HCT116 (cell line): Measurements from ENCODE around the gene GABBR2.

Source experiments
- ATF3 ChIP-seq: IDR thresholded peaks from 2 replicates; pipeline ENCODE4 v1.6.1; 2012
- CEBPB ChIP-seq: IDR thresholded peaks from 2 replicates; pipeline ENCODE4 v1.6.1; 2012; ENCODE audit warnings: low read depth
- EZH2 ChIP-seq: fragments of 200-600 bp; sonication (generic); IDR thresholded peaks from 2 replicates; pipeline ENCODE4 v1.6.1; 2017; ENCODE audit warnings: antibody characterized with exemption, mixed run types
- EZH2phosphoT487 ChIP-seq: fragments of 200-600 bp; IDR thresholded peaks from 2 replicates; pipeline ENCODE4 v1.6.1; 2018; ENCODE audit warnings: antibody characterized with exemption, borderline replicate concordance
- JUND ChIP-seq: IDR thresholded peaks from 2 replicates; pipeline ENCODE4 v1.6.1; 2012
- MAX ChIP-seq: IDR thresholded peaks from 2 replicates; pipeline ENCODE4 v1.6.1; 2012
- POLR2A ChIP-seq: IDR thresholded peaks from 2 replicates; pipeline ENCODE4 v1.7.0; 2011; ENCODE audit warnings: borderline replicate concordance; ENCODE audit not compliant: insufficient read depth, insufficient read length; ENCODE audit errors: extremely low read depth
- POLR2AphosphoS5 ChIP-seq: IDR thresholded peaks from 2 replicates; pipeline ENCODE4 v1.6.1; 2011; ENCODE audit warnings: mild to moderate bottlenecking, low read depth, low read length, moderate library complexity
- SP1 ChIP-seq: IDR thresholded peaks from 2 replicates; pipeline ENCODE4 v1.6.1; 2012; ENCODE audit warnings: low read depth
- YY1 ChIP-seq: IDR thresholded peaks from 2 replicates; pipeline ENCODE4 v1.6.1; 2011; ENCODE audit warnings: low read length, low read depth, moderate library complexity, mild to moderate bottlenecking; ENCODE audit not compliant: insufficient replicate concordance; ENCODE audit errors: extremely low read depth
- ZNF274 ChIP-seq: fragments of 200-500 bp; sonication (Bioruptor generic); IDR thresholded peaks from 2 replicates; pipeline ENCODE4 v1.6.1; 2014; ENCODE audit warnings: mild to moderate bottlenecking, low read depth, low read length, inconsistent platforms
- TF ChIP-seq, protein P1 (sequence below), 3 experiments: fragments of 200-600 bp in 1 of 3; sonication (generic) in 1 of 3; IDR thresholded peaks in 2 of 3; conservative IDR thresholded peaks in 1 of 3; 2 replicates each; pipeline ENCODE4 v1.5.1; 2012 to 2017; ENCODE audit warnings: low read depth in 2 of 3, low read length in 2 of 3, antibody characterized with exemption in 1 of 3, borderline replicate concordance in 1 of 3, control low read depth in 1 of 3, mild to moderate bottlenecking in 1 of 3, mixed read lengths in 1 of 3, mixed run types in 1 of 3, moderate library complexity in 1 of 3; ENCODE audit not compliant: insufficient read depth in 1 of 3
- TF ChIP-seq, protein P2 (sequence below): IDR thresholded peaks from 2 replicates; pipeline ENCODE4 v1.6.1; 2012; ENCODE audit warnings: low read depth

DNA sequence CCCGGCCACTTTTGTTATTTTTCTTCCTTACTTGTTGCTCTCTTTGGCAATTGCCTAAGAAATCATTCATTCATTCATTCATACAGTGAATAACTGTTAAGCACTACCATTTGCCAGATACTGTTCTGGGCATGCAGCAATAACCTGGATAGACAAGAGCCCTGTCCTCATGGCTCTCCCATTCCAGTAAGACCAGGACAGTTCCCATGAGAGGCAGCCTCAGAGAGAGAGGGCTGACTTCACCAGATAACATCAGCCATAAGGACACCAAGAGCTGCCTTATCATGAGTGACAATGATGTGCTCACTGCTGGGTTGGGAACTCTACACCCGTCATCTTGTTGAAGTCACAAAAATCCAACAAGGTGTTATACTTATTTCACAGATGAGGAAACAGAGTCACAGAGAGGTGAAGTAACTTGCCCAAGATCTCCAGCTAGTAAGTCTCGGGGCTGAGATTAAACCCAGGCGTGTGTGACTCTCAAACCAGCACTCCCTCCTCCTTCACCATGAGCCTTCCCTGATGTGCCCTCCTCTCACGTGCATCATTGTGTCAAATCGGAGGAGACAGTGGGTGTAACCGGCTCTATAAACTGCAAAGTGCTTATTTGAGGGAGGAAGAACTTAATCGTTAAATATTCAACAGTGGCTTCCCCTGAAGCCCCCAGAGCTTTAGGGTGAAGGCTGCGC is 392.1 kb downstream of the GABBR2 start:
- TF ChIP-seq EZH2phosphoT487 (no peak), SP1 (no peak), EZH2 (no peak), CEBPB (no peak), JUND (no peak), ZNF274 (no peak), POLR2AphosphoS5 (no peak), YY1 (no peak), POLR2A (no peak), ATF3 (no peak), MAX (no peak)
- TF ChIP-seq, protein P1, sequence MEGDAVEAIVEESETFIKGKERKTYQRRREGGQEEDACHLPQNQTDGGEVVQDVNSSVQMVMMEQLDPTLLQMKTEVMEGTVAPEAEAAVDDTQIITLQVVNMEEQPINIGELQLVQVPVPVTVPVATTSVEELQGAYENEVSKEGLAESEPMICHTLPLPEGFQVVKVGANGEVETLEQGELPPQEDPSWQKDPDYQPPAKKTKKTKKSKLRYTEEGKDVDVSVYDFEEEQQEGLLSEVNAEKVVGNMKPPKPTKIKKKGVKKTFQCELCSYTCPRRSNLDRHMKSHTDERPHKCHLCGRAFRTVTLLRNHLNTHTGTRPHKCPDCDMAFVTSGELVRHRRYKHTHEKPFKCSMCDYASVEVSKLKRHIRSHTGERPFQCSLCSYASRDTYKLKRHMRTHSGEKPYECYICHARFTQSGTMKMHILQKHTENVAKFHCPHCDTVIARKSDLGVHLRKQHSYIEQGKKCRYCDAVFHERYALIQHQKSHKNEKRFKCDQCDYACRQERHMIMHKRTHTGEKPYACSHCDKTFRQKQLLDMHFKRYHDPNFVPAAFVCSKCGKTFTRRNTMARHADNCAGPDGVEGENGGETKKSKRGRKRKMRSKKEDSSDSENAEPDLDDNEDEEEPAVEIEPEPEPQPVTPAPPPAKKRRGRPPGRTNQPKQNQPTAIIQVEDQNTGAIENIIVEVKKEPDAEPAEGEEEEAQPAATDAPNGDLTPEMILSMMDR (IDR thresholded peaks at IDR 0.05 in 2 of 3, conservative IDR thresholded peaks at IDR 0.05 in 1 of 3; ENCODE audit: borderline replicate concordance in 1 of 3, insufficient read depth in 1 of 3, low read depth in 2 of 3, low read length in 2 of 3), result no peak
- TF ChIP-seq, protein P2, sequence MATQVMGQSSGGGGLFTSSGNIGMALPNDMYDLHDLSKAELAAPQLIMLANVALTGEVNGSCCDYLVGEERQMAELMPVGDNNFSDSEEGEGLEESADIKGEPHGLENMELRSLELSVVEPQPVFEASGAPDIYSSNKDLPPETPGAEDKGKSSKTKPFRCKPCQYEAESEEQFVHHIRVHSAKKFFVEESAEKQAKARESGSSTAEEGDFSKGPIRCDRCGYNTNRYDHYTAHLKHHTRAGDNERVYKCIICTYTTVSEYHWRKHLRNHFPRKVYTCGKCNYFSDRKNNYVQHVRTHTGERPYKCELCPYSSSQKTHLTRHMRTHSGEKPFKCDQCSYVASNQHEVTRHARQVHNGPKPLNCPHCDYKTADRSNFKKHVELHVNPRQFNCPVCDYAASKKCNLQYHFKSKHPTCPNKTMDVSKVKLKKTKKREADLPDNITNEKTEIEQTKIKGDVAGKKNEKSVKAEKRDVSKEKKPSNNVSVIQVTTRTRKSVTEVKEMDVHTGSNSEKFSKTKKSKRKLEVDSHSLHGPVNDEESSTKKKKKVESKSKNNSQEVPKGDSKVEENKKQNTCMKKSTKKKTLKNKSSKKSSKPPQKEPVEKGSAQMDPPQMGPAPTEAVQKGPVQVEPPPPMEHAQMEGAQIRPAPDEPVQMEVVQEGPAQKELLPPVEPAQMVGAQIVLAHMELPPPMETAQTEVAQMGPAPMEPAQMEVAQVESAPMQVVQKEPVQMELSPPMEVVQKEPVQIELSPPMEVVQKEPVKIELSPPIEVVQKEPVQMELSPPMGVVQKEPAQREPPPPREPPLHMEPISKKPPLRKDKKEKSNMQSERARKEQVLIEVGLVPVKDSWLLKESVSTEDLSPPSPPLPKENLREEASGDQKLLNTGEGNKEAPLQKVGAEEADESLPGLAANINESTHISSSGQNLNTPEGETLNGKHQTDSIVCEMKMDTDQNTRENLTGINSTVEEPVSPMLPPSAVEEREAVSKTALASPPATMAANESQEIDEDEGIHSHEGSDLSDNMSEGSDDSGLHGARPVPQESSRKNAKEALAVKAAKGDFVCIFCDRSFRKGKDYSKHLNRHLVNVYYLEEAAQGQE, result no peak
